Mammary epithelial cell (primary cell): ENCODE data around the gene TRIM45.

Experiments used
- EZH2 ChIP-seq: IDR thresholded peaks from 2 replicates; pipeline ENCODE4 v1.6.1; 2012; ENCODE audit warnings: low read length, inconsistent platforms, borderline replicate concordance
- TF ChIP-seq, protein P1 (sequence below), 2 donors: IDR thresholded peaks in 1 of 2; conservative IDR thresholded peaks in 1 of 2; 2 replicates each; pipeline ENCODE4 v1.5.1; 2011 to 2012; ENCODE audit warnings: inconsistent platforms in 2 of 2, low read length in 2 of 2, mild to moderate bottlenecking in 2 of 2, control low read depth in 1 of 2, low read depth in 1 of 2; ENCODE audit not compliant: insufficient read depth in 1 of 2; ENCODE audit errors: extremely low read depth in 1 of 2

DNA sequence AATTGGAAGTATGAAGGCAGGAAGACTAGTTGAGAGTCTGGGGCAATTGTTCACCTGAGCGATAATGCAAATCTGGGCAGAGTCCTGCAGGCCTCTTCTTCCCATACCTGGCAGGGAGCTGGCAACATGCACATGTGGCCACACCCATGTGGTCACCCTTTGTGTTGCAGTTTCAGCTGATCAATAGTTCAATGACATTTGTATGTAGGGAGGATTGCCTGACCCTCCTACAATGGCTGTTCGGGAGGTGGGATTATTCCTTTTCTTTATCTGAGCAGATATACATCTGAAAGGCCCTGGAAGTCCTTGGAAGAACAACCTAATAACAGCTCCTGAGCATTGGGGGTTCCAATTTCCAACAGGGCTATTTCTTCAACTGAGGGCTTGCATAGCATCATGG is 15.2 kb upstream of the TRIM45 start:
- TF ChIP-seq, protein P1, sequence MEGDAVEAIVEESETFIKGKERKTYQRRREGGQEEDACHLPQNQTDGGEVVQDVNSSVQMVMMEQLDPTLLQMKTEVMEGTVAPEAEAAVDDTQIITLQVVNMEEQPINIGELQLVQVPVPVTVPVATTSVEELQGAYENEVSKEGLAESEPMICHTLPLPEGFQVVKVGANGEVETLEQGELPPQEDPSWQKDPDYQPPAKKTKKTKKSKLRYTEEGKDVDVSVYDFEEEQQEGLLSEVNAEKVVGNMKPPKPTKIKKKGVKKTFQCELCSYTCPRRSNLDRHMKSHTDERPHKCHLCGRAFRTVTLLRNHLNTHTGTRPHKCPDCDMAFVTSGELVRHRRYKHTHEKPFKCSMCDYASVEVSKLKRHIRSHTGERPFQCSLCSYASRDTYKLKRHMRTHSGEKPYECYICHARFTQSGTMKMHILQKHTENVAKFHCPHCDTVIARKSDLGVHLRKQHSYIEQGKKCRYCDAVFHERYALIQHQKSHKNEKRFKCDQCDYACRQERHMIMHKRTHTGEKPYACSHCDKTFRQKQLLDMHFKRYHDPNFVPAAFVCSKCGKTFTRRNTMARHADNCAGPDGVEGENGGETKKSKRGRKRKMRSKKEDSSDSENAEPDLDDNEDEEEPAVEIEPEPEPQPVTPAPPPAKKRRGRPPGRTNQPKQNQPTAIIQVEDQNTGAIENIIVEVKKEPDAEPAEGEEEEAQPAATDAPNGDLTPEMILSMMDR (conservative IDR thresholded peaks at IDR 0.05 in 1 of 2, IDR thresholded peaks at IDR 0.05 in 1 of 2; ENCODE audit: extremely low read depth in 1 of 2, insufficient read depth in 1 of 2, low read depth in 1 of 2, low read length in 2 of 2) = no peak
- no peak for TF ChIP-seq EZH2
